Measurements from ENCODE around the gene MUSK. TPM values are rescaled to one million over a fixed set of nuclear protein-coding genes. Genes with fewer than 3 reads are reported as not detected.

Gene MUSK
- total and polyA plus RNA-seq, 2 of the 8 experiments (the other 6 are each of a cell fraction or from before 2014, with no cell fraction given): not detected

- DNase-seq (ENCODE audit: low read depth in 1 of 2, low spot score in 2 of 2) (no peak), FAIRE-seq (no peak)
- ChIA-PET CTCF (ENCODE audit: partially characterized antibody) (no interaction called here), POLR2A (ENCODE audit: partially characterized antibody) (no interaction called here)
- H3K36me3 ChIP-seq (ENCODE audit: control insufficient read depth in 2 of 4, insufficient read depth in 4 of 4, low read length in 3 of 4): no peaks in the 10 kb centered on the region
- 0 out of 4 replicates have a peak, but pooled peaks cover 0 to 2% of the 10 kb centered on the region in 2 experiments for H3K9me3 ChIP-seq (ENCODE audit: insufficient read depth in 2 of 2, low read depth in 1 of 2, low read length in 1 of 2)
- H4K20me1 ChIP-seq (replicated peaks in 1 of 2; ENCODE audit: control insufficient read depth in 1 of 2, insufficient read depth in 2 of 2, low read length in 2 of 2): no peaks in the 10 kb centered on the region
- no peak overlapping the region for H3K4me3 ChIP-seq (ENCODE audit: extremely low read depth in 1 of 4, insufficient read depth in 2 of 4, low read depth in 3 of 4, low read length in 4 of 4)
- H2BK20ac ChIP-seq (ENCODE audit: low read length): no peak overlapping the region
- no peak overlapping the region for H4K8ac ChIP-seq (ENCODE audit: extremely low read depth, insufficient read depth, low read length)
- H3K27ac ChIP-seq (ENCODE audit: low read depth, low read length): no peak overlapping the region
- no peak overlapping the region for H2BK15ac ChIP-seq (ENCODE audit: low read length)
- H2BK120ac ChIP-seq (replicated peaks; ENCODE audit: low read depth, low read length): no peak overlapping the region
- no peak overlapping the region for H3K4ac ChIP-seq (replicated peaks; ENCODE audit: insufficient read length, low read depth, low read length)
- H2BK5ac ChIP-seq (ENCODE audit: low read depth, low read length): no peak overlapping the region
- H4K5ac ChIP-seq (ENCODE audit: insufficient read length, low read depth, low read length): no peak overlapping the region
- no peak overlapping the region for H3K4me2 ChIP-seq (ENCODE audit: insufficient read depth in 1 of 2, low read depth in 2 of 2, low read length in 2 of 2)
- no peaks in the 10 kb centered on the region for H3K79me1 ChIP-seq (ENCODE audit: low read depth, low read length)
- H3K4me1 ChIP-seq (replicated peaks in 1 of 4; ENCODE audit: control insufficient read depth in 3 of 4, insufficient read depth in 4 of 4, low read length in 3 of 4): no peaks in the 10 kb centered on the region
- H4K91ac ChIP-seq (replicated peaks; ENCODE audit: insufficient read length, low read length): no peak overlapping the region
- no peak overlapping the region for H2BK12ac ChIP-seq (ENCODE audit: low read depth, low read length)
- H3K79me2 ChIP-seq (ENCODE audit: control insufficient read depth in 1 of 2, insufficient read depth in 2 of 2, low read length in 2 of 2): no peaks in the 10 kb centered on the region
- H3K9ac ChIP-seq (replicated peaks in 1 of 4; ENCODE audit: extremely low read depth in 1 of 4, low read depth in 3 of 4, low read length in 3 of 4): no peak overlapping the region
- H3K14ac ChIP-seq (ENCODE audit: insufficient read length): no peak overlapping the region
- no peak overlapping the region for H3K18ac ChIP-seq (ENCODE audit: extremely low read depth, low read length)
- no peak overlapping the region for H3K56ac ChIP-seq (replicated peaks; ENCODE audit: insufficient read length, low read depth, low read length)
- H2AK5ac ChIP-seq (ENCODE audit: low read depth, low read length): no peak overlapping the region
- H2AFZ ChIP-seq (ENCODE audit: low read length): no peak overlapping the region
- TF ChIP-seq HDAC6 (IDR thresholded peaks at IDR 0.05; ENCODE audit: low read depth, low read length) (no peak), E2F6 (IDR thresholded peaks at IDR 0.05) (no peak), POLR2AphosphoS5 (IDR thresholded peaks at IDR 0.05; ENCODE audit: low read depth, low read length) (no peak), TEAD4 (IDR thresholded peaks at IDR 0.05; ENCODE audit: low read depth, low read length) (no peak), TAF7 (optimal IDR thresholded peaks at IDR 0.05; ENCODE audit: borderline replicate concordance, low read depth, low read length) (no peak), NRF1 (IDR thresholded peaks at IDR 0.05; ENCODE audit: low read depth, low read length) (no peak), MAX (IDR thresholded peaks at IDR 0.05) (no peak), YY1 (IDR thresholded peaks at IDR 0.05; ENCODE audit: low read depth, low read length) (no peak), CBX5 (IDR thresholded peaks at IDR 0.05; ENCODE audit: low read depth, low read length) (no peak), CBX8 (IDR thresholded peaks at IDR 0.05; ENCODE audit: borderline replicate concordance, low read depth, low read length) (no peak), NANOG (IDR thresholded peaks at IDR 0.05; ENCODE audit: insufficient read depth, low read depth, low read length, poor library complexity, severe bottlenecking) (no peak), GABPA (IDR thresholded peaks at IDR 0.05; ENCODE audit: borderline replicate concordance, insufficient read depth, low read length) (no peak)
- TF ChIP-seq, protein P1, sequence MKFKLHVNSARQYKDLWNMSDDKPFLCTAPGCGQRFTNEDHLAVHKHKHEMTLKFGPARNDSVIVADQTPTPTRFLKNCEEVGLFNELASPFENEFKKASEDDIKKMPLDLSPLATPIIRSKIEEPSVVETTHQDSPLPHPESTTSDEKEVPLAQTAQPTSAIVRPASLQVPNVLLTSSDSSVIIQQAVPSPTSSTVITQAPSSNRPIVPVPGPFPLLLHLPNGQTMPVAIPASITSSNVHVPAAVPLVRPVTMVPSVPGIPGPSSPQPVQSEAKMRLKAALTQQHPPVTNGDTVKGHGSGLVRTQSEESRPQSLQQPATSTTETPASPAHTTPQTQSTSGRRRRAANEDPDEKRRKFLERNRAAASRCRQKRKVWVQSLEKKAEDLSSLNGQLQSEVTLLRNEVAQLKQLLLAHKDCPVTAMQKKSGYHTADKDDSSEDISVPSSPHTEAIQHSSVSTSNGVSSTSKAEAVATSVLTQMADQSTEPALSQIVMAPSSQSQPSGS (IDR thresholded peaks at IDR 0.05; ENCODE audit: low read length): no peak
- no peak overlapping the region for H3K23ac ChIP-seq (ENCODE audit: insufficient read length)
- H3K23me2 ChIP-seq (ENCODE audit: low read depth, low read length): no peaks in the 10 kb centered on the region
- H3K27me3 ChIP-seq (replicated peaks in 1 of 4; ENCODE audit: control insufficient read depth in 3 of 4, extremely low read depth in 1 of 4, insufficient read depth in 3 of 4, low read length in 3 of 4): no peaks in the 10 kb centered on the region
These were observed 27.9 kb upstream of the MUSK start for GRCh38 chr9:110640736-110641135.
